KMS-11 (cell line): ENCODE results near the gene ELAC1.
"Not testable (repeated sequence)": the region's sequence is repeated elsewhere in the genome, so short reads cannot be mapped to it uniquely, and the experiment has no call there.

Source experiments
- H2AFZ ChIP-seq: fragments of 200-600 bp; sonication (generic); 2 replicates; pipeline ENCODE4 v1.6.1; 2016; ENCODE audit warnings: antibody characterized with exemption, mixed run types, low read depth
- H3K27ac ChIP-seq: fragments of 200-600 bp; sonication (generic); 2 replicates; pipeline ENCODE4 v1.6.1; 2016; ENCODE audit warnings: mild to moderate bottlenecking, mixed run types
- H3K27me3 ChIP-seq: fragments of 200-600 bp; sonication (generic); 2 replicates; pipeline ENCODE4 v1.6.1; 2017; ENCODE audit warnings: mild to moderate bottlenecking, low read depth, mixed run types, moderate library complexity; ENCODE audit not compliant: insufficient read depth
- H3K36me3 ChIP-seq: fragments of 200-600 bp; sonication (generic); 2 replicates; pipeline ENCODE4 v1.6.1; 2017; ENCODE audit warnings: mild to moderate bottlenecking, mixed run types; ENCODE audit not compliant: insufficient read depth
- H3K4me1 ChIP-seq: fragments of 200-600 bp; sonication (generic); 2 replicates; pipeline ENCODE4 v1.6.1; 2016; ENCODE audit warnings: mild to moderate bottlenecking, low read depth, mixed run types; ENCODE audit not compliant: poor library complexity, severe bottlenecking
- H3K4me2 ChIP-seq: fragments of 200-600 bp; sonication (generic); 2 replicates; pipeline ENCODE4 v1.7.0; 2016; ENCODE audit warnings: mild to moderate bottlenecking, mixed run types
- H3K4me3 ChIP-seq: fragments of 200-600 bp; sonication (generic); IDR thresholded peaks from 2 replicates; pipeline ENCODE4 v1.6.1; 2017; ENCODE audit warnings: low read depth, low read length, mixed read lengths; ENCODE audit not compliant: insufficient read depth
- H3K79me2 ChIP-seq: fragments of 200-600 bp; sonication (generic); 2 replicates; pipeline ENCODE4 v1.6.1; 2016; ENCODE audit warnings: low read depth, mixed run types; ENCODE audit not compliant: insufficient read depth
- H3K9ac ChIP-seq: fragments of 200-600 bp; sonication (generic); 2 replicates; pipeline ENCODE4 v1.6.1; 2016; ENCODE audit warnings: mild to moderate bottlenecking, mixed run types
- H4K20me1 ChIP-seq: fragments of 200-600 bp; sonication (generic); 2 replicates; pipeline ENCODE4 v1.6.1; 2016; ENCODE audit warnings: mild to moderate bottlenecking, mixed run types; ENCODE audit not compliant: insufficient read depth
- TF ChIP-seq, protein P1 (sequence below): fragments of 200-600 bp; sonication (generic); conservative IDR thresholded peaks from 2 replicates; pipeline ENCODE4 v1.6.1; 2017; ENCODE audit warnings: low read depth, mild to moderate bottlenecking, antibody characterized with exemption, low read length, moderate library complexity, mixed read lengths

The ELAC1 gene

GRCh38 chr18:50937183-50937582, 30.7 kb upstream of the ELAC1 start:
- H4K20me1 ChIP-seq = no peaks in the 10 kb centered on the region
- H3K27me3 ChIP-seq = no peaks in the 10 kb centered on the region
- H2AFZ ChIP-seq = no peak overlapping the region
- H3K79me2 ChIP-seq = no peaks in the 10 kb centered on the region
- H3K4me2 ChIP-seq = no peak overlapping the region
- H3K4me3 ChIP-seq = no peak overlapping the region
- TF ChIP-seq, protein P1, sequence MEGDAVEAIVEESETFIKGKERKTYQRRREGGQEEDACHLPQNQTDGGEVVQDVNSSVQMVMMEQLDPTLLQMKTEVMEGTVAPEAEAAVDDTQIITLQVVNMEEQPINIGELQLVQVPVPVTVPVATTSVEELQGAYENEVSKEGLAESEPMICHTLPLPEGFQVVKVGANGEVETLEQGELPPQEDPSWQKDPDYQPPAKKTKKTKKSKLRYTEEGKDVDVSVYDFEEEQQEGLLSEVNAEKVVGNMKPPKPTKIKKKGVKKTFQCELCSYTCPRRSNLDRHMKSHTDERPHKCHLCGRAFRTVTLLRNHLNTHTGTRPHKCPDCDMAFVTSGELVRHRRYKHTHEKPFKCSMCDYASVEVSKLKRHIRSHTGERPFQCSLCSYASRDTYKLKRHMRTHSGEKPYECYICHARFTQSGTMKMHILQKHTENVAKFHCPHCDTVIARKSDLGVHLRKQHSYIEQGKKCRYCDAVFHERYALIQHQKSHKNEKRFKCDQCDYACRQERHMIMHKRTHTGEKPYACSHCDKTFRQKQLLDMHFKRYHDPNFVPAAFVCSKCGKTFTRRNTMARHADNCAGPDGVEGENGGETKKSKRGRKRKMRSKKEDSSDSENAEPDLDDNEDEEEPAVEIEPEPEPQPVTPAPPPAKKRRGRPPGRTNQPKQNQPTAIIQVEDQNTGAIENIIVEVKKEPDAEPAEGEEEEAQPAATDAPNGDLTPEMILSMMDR = no peak
- no peaks in the 10 kb centered on the region for H3K4me1 ChIP-seq
- H3K36me3 ChIP-seq = 0 out of 2 replicates have a peak, but pooled peaks cover 1% of the 10 kb centered on the region
- H3K9ac ChIP-seq = no peak overlapping the region
- no peak overlapping the region for H3K27ac ChIP-seq

DNA sequence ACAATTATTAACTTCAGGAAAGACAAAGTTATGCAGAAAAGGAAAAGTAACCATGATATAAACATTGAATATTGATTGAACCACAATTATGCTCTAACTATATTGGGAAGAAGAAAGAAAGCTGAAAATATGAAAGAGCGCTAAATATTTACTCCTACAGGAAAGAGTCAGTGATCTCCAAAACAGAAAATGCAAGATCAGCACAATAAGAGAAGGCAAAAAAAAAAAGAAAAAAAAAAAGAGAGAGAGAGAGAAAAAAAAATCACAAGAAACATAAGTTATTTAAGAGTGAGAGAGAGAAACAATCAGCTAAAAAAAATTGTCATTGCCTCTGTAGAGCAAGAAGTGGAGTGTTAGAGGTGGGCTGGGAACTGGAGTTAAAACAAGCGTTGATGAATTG, 28.9 kb upstream of the ELAC1 start:
- Histone ChIP-seq H3K4me2 (no peak overlapping the region), H3K4me1 (no peaks in the 10 kb centered on the region), H3K4me3 (no peak overlapping the region), H2AFZ (no peak overlapping the region), H3K27ac (no peak overlapping the region), H3K9ac (no peak overlapping the region), H3K36me3 (0 out of 2 replicates have a peak, but pooled peaks cover 7% of the 10 kb centered on the region), H3K79me2 (no peaks in the 10 kb centered on the region), H3K27me3 (no peaks in the 10 kb centered on the region), H4K20me1 (no peaks in the 10 kb centered on the region)
- TF ChIP-seq, protein P1 = no peak

DNA sequence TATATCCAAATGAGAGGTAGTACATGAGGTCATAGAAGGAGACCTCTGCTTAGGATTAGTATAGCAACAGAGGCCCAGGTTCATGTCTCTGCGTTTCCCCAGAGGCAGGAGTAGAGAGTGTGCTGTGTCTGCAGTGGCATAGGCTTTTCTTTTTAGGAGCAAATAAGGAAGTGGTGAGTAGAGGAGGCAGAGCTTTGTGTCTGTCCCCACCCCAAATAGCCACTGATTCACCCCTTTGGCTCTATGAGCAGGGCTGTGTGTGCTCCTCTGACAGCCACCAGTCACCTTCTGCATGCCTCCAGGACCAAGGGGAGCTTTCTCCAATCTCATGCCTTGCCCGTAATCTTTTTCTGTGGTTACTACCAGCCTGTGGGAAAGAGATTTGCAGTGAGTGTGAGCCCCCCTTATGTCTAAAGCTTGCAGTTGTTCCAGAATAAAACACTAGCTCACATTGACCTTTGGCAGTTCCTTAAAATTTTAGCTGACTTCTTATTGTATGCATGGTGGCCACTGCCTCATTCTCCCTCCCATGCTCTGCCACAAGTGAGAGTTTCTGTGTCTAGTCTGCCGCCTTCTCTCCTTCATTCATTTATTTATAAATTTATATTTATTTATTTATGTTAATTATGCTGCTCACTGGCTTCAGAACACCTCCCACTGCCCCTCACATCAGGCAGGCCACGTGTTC, 23.5 kb upstream of the ELAC1 start:
- no peaks in the 10 kb centered on the region for H3K4me1 ChIP-seq
- H3K4me3 ChIP-seq = no peak overlapping the region
- H2AFZ ChIP-seq = no peak overlapping the region
- H3K27me3 ChIP-seq = no peaks in the 10 kb centered on the region
- H3K9ac ChIP-seq = no peak overlapping the region
- H3K79me2 ChIP-seq = no peaks in the 10 kb centered on the region
- TF ChIP-seq, protein P1 = no peak
- H3K27ac ChIP-seq = no peak overlapping the region
- H3K4me2 ChIP-seq = no peak overlapping the region
- H3K36me3 ChIP-seq = 0 out of 2 replicates have a peak, but pooled peaks cover 7% of the 10 kb centered on the region
- no peaks in the 10 kb centered on the region for H4K20me1 ChIP-seq

- H3K79me2 ChIP-seq, H4K20me1 ChIP-seq, H3K9ac ChIP-seq, H2AFZ ChIP-seq, H3K4me2 ChIP-seq, H3K36me3 ChIP-seq, H3K27me3 ChIP-seq, H3K27ac ChIP-seq, H3K4me3 ChIP-seq, H3K4me1 ChIP-seq: not testable (repeated sequence)
Observed at GRCh38 chr18:50945918-50946317, 21.9 kb upstream of the ELAC1 start.

- H3K4me3 ChIP-seq = no peak overlapping the region
- H2AFZ ChIP-seq = no peak overlapping the region
- TF ChIP-seq, protein P1 = no peak
- 0 out of 2 replicates have a peak, but pooled peaks cover under 1% of the 10 kb centered on the region for H3K36me3 ChIP-seq
- H3K4me1 ChIP-seq = no peaks in the 10 kb centered on the region
- H3K27ac ChIP-seq = no peak overlapping the region
- H3K79me2 ChIP-seq = no peaks in the 10 kb centered on the region
- H3K4me2 ChIP-seq = no peak overlapping the region
- no peak overlapping the region for H3K9ac ChIP-seq
- H4K20me1 ChIP-seq = no peaks in the 10 kb centered on the region
- H3K27me3 ChIP-seq = no peaks in the 10 kb centered on the region
Observed at GRCh38 chr18:50947899-50948298, 19.9 kb upstream of the ELAC1 start.
